ENCODE results near the gene LMF1.
"Not testable (repeated sequence)": the region's sequence is repeated elsewhere in the genome, so short reads cannot be mapped to it uniquely, and the experiment has no call there.

LMF1 gene

GRCh38 chr16:964356-965035, 6.3 kb downstream of the LMF1 start:
- peak overlapping the region; percentile 18; the same call in 1 of the 2 replicates for H3K4me3 ChIP-seq (replicated peaks; ENCODE audit: low read depth, low read length)
- no peak for DNase-seq (ENCODE audit: extremely low read depth, low read depth)
- TF ChIP-seq CTCF (IDR thresholded peaks at IDR 0.05; ENCODE audit: low read depth, low read length, missing control alignments) = no peak

GRCh38 chr16:963913-964312, 6.9 kb downstream of the LMF1 start:
- no peak for TF ChIP-seq CTCF (IDR thresholded peaks at IDR 0.05; ENCODE audit: low read depth, low read length, missing control alignments)
- 0 out of 2 replicates have a peak overlapping the region, but pooled peaks have one; percentile 8 for H3K4me3 ChIP-seq (replicated peaks; ENCODE audit: low read depth, low read length)
- no peak for DNase-seq (ENCODE audit: extremely low read depth, low read depth)

- no peak for TF ChIP-seq CTCF (IDR thresholded peaks at IDR 0.05; ENCODE audit: low read depth, low read length, missing control alignments)
- H3K4me3 ChIP-seq (replicated peaks; ENCODE audit: low read depth, low read length) = no peak overlapping the region
- DNase-seq (ENCODE audit: extremely low read depth, low read depth) = no peak
These were observed 7.6 kb downstream of the LMF1 start for GRCh38 chr16:962901-963814.

- TF ChIP-seq CTCF (IDR thresholded peaks at IDR 0.05; ENCODE audit: low read depth, low read length, missing control alignments) = no peak
- DNase-seq (ENCODE audit: extremely low read depth, low read depth) = no peak
These were observed 8.4 kb downstream of the LMF1 start for GRCh38 chr16:962366-962765.

GRCh38 chr16:959232-960040, 11.3 kb downstream of the LMF1 start:
- no peak for TF ChIP-seq CTCF (IDR thresholded peaks at IDR 0.05; ENCODE audit: low read depth, low read length, missing control alignments)
- DNase-seq (ENCODE audit: extremely low read depth, low read depth) = no peak
- H3K4me3 ChIP-seq (replicated peaks; ENCODE audit: low read depth, low read length) = no peak overlapping the region

More at GRCh38 chr16:962366-962765, 8.4 kb downstream of the LMF1 start:
- H3K4me3 ChIP-seq (replicated peaks; ENCODE audit: low read depth, low read length) = no peak overlapping the region

- DNase-seq (ENCODE audit: extremely low read depth, low read depth); H3K4me3 ChIP-seq (replicated peaks; ENCODE audit: low read depth, low read length): not testable (repeated sequence)
These were observed 15.0 kb downstream of the LMF1 start for GRCh38 chr16:955766-956165.

GRCh38 chr16:953818-954217, 17.0 kb downstream of the LMF1 start:
- H3K4me3 ChIP-seq (replicated peaks; ENCODE audit: low read depth, low read length); DNase-seq (ENCODE audit: extremely low read depth, low read depth): not testable (repeated sequence)

Measured in HFF-Myc (cell line).